Stimulated activated memory B cell treated with anti-CD40 and anti-IgM and Interleukin-4, amounts not matched to agents 10 μg/mL and 1 μg/mL and 100 μg/mL, for 72 hours (primary cell): ENCODE data around the gene DCDC1.

Experiments used
- ATAC-seq: fragments of 150-1000 bp; cut with Tn5 transposase; 2 replicates; pipeline ENCODE4 v1.10.0; 2021
- H3K27ac Mint-ChIP-seq: one replicate; pipeline ENCODE4 v1.8.0; 2022; ENCODE audit warnings: mild to moderate bottlenecking, mixed read lengths
- H3K27me3 Mint-ChIP-seq: one replicate; pipeline ENCODE4 v1.8.0; 2022; ENCODE audit warnings: mixed read lengths
- H3K36me3 Mint-ChIP-seq: one replicate; pipeline ENCODE4 v1.8.0; 2022; ENCODE audit warnings: mixed read lengths
- H3K4me1 Mint-ChIP-seq: one replicate; pipeline ENCODE4 v1.8.0; 2022; ENCODE audit warnings: mixed read lengths
- H3K4me3 Mint-ChIP-seq: one replicate; pipeline ENCODE4 v1.8.0; 2022; ENCODE audit warnings: mild to moderate bottlenecking, moderate library complexity, mixed read lengths
- H3K9me3 Mint-ChIP-seq: one replicate; pipeline ENCODE4 v1.8.0; 2022; ENCODE audit warnings: mixed read lengths

The DCDC1 gene, protein sequence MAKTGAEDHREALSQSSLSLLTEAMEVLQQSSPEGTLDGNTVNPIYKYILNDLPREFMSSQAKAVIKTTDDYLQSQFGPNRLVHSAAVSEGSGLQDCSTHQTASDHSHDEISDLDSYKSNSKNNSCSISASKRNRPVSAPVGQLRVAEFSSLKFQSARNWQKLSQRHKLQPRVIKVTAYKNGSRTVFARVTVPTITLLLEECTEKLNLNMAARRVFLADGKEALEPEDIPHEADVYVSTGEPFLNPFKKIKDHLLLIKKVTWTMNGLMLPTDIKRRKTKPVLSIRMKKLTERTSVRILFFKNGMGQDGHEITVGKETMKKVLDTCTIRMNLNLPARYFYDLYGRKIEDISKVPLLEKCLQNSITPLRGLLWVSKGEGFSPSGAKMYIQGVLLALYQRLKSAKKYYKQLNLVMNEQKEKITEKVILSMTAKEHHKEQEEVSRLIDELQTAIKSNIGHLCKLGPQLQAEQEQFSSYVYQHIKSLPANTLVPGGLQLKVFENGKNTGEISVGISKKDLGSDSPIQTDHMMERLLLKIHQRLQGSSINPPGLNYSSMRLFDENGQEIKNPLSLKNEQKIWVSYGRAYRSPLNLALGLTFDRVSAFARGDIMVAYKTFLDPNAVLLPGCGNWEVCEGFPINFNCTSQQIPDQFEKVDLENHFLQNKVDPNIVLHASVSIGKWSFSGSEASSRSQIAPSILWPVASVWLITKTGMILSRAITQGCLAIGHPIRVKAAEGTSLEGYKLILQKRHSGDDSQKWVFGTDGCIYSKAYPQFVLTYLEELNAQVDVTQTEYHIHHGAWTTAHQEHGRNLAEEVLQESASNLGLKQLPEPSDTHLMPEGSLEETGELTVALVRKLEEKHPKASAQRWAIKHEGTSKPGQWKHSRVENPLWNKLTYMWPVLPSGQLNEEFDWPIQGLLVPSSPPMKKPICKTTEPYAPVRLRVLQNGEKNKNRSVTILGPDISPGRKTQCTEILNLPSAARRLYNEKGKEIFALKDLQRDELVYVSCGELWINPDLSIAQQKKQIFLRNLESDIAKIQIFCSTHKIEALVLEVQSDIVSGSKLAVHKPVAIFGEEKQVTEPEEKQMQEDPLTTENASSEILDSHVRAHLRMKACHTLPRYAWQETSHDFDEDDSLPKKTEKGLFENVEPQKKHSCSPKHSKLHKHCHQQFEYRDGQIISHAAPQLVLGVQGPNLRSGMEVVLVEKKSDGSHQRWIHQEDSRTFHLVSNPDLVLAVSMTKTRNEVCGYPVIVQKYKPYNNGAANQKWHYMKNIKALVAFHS (N-terminal part only)

DNA sequence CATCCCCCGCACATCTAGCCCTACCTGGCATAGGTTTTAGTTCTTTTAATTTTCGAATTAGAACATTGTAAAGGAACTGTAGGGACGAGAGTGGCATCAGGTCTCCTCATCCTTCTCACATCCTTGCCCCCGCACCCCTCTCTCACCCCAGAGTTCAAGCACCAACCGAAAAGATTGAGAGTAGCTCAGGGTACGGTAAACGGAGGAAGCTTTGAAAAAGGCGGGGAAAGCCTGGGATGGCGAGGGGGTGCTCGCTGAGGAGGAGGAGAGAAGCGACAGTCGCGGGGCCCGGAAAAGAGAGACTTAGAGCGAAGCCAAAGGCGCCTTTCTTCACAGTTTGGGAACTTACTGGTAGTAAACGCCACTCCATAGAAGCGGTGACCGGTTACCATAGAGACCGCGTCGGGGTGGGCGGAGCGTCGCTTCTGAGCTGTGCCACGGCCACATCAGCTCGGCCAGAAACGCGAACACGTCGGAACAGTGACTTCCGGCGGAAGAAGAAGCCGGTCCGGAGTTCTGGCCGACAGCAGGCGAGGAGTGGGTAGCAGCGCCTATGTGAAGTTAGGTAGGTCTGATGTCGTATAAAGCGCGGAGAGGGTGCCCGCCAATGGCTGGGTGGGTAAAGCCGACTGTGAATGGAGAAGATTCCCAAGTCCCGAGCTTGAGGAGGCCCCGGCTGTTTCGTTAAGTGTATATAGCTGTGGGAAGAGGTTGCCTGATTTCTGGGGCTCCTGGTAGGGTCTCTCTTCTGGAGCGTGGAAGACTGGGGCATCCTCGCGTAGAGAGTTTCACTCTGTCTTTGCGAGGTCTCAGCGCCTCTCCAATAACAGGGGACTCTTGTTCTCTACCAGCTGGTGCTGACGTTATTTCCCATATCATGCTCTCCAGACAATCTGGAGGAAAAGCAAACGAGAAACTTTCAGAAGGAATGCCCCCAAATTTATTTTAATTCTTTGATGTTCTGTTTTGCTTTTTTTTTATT lies at the start of gene DCDC1, which contains the start of gene DNAJC24:
DCDC1 (minus strand) TSS at position 392 of the 982 bp plus-strand sequence. CDS start 41,459 bp downstream, outside the sequence.
DNAJC24 (plus strand) TSS at position 513 of the 982 bp plus-strand sequence. CDS start 889 bp downstream, outside the sequence.
- H3K4me3 Mint-ChIP-seq = peak within 1 kb of the TSS; percentile 96
- ATAC-seq = peak; percentile 99
- peak within 1 kb of the TSS; percentile 87 for H3K27ac Mint-ChIP-seq
- H3K36me3 Mint-ChIP-seq = peaks cover 4% of the 10 kb centered on the region
- H3K9me3 Mint-ChIP-seq = no peaks in the 10 kb centered on the region
- peaks cover 36% of the 10 kb centered on the region for H3K4me1 Mint-ChIP-seq
- H3K27me3 Mint-ChIP-seq = peaks cover 11% of the 10 kb centered on the region

DNA sequence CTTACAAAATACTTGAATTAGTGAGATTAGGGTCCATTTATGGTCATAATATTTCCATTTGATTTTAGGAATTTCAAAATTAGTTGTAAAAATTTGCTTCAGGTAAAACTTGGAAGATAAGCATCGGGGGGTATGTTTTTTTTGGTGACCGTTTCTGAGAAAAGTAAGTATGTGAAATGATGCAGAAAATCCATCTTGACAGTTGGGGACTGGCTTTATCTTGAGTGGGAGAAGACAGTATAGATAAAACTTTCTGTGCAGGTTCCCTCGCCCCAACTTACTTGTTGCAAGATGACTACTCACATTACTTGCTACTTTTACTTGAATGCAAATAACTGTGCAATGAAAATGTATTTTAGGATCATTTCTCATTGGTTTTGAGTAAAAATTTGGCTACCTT lies 49.6 kb upstream of the DCDC1 start:
- no peaks in the 10 kb centered on the region for H3K27me3 Mint-ChIP-seq
- H3K9me3 Mint-ChIP-seq = no peaks in the 10 kb centered on the region
- H3K27ac Mint-ChIP-seq = no peak overlapping the region

DNA sequence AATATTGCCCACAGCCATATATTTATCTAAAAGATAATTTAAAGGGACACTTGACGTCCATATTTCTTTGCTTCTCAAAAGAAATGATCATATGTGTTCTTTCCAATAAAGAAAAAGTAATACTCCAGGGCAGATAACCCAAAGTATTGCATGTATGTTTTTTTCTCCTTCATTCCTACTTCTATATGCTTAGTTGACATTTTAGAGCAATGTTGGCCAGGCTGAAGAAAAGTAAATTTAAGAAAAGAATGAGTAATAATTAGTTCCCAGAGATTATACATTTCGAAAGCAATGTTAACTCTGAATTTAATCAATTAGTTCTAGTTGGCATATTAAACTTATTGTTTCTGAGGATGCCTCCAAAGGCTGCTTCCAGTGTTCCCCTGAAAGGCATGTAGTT lies 48.3 kb upstream of the DCDC1 start:
- Mint-ChIP-seq H3K36me3 (peaks cover 6% of the 10 kb centered on the region), H3K4me1 (no peaks in the 10 kb centered on the region), H3K9me3 (no peaks in the 10 kb centered on the region), H3K27ac (no peak overlapping the region), H3K27me3 (no peaks in the 10 kb centered on the region), H3K4me3 (no peak overlapping the region)
- ATAC-seq = no peak

More for the DNA sequence above, 49.6 kb upstream of the DCDC1 start:
- Mint-ChIP-seq H3K4me1 (no peaks in the 10 kb centered on the region), H3K36me3 (peaks cover 6% of the 10 kb centered on the region), H3K4me3 (no peak overlapping the region)
- ATAC-seq = no peak

DNA sequence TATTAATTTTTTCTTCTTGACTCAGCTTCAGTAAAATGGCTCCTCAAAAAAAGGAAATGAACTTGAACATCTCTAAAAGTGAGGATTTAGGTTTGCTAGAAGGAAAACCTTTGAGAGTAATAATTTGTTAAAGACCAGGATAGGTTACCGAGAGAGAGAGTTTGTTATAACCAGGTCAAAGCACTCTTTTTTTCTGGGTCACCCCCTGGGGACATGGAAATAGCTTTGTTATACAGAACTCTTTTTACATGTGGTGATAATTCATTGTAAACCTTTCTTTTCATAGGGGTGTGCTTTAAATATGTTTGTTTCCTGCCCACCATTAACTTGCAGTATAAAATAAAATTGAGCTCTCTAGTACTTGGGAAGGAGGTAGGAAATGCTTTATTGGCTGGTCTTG lies 47.8 kb upstream of the DCDC1 start:
- ATAC-seq = no peak
- no peaks in the 10 kb centered on the region for H3K4me1 Mint-ChIP-seq
- no peaks in the 10 kb centered on the region for H3K9me3 Mint-ChIP-seq
- no peak overlapping the region for H3K27ac Mint-ChIP-seq
- H3K27me3 Mint-ChIP-seq = no peaks in the 10 kb centered on the region
- H3K36me3 Mint-ChIP-seq = peaks cover 6% of the 10 kb centered on the region
- no peak overlapping the region for H3K4me3 Mint-ChIP-seq

DNA sequence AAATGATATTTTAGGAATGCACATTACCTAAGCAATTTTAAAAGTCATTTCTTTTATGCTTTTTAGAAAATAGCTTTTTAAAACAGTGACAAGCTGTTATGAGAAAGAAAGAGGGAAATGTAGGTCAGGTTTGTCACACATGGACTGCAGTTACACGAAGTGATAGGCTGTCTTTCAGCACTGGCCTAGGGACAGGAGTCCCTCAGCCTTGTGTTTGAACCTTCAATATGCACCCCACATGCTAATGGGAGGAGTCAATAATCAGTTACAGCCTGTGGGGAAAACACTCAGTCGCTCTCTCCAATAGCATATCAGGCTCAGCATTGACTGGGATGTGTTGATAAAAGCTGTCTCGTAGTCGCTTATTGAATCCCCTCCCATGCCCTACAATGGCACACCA lies 45.9 kb upstream of the DCDC1 start:
- Mint-ChIP-seq H3K36me3 (peaks cover 20% of the 10 kb centered on the region), H3K9me3 (peaks cover 4% of the 10 kb centered on the region), H3K4me3 (no peak overlapping the region), H3K27ac (no peak overlapping the region), H3K4me1 (no peaks in the 10 kb centered on the region), H3K27me3 (no peaks in the 10 kb centered on the region)
- ATAC-seq = no peak

DNA sequence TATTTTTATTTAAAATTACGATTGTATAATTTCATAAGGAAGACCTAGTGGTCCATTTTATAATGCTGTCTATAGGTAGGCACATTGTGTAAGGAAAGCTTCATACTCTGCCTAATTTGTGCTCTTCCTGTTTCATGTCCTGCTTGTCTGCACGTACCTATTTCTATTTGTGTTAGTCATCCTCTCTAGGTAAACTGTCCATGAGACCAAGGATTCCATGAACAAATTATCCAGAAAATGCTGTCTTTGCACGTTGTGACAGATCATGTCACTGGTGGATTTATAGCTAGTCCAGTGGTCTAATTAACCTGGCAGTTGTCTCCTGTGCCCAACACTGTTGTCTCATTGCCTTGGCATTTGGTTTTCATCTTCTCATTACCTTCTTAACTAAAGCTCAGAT lies 44.8 kb upstream of the DCDC1 start:
- no peak for ATAC-seq
- Mint-ChIP-seq H3K36me3 (peaks cover 23% of the 10 kb centered on the region), H3K27ac (no peak overlapping the region), H3K4me1 (no peaks in the 10 kb centered on the region), H3K4me3 (no peak overlapping the region), H3K9me3 (peaks cover 6% of the 10 kb centered on the region), H3K27me3 (no peaks in the 10 kb centered on the region)

DNA sequence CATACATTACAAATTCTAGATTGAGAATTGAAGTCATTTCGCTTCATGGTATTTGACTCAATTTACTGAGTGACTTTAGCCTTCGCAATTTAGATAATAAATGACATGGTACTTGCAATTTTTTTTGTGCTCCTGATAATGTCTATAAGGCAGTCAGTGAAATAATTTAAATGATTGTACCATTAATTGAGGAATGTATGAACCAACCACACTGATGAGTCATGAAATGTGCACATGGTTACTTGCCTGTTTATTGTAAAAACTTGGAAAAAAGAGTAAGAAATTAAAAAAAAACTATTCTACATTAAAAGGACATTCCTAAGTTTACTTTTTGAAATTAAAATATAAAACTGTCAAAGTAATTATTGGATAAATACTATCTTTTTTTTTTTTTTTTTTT lies 43.4 kb upstream of the DCDC1 start:
- H3K36me3 Mint-ChIP-seq = peaks cover 23% of the 10 kb centered on the region
- peaks cover 6% of the 10 kb centered on the region for H3K9me3 Mint-ChIP-seq
- ATAC-seq = no peak
- H3K27ac Mint-ChIP-seq = no peak overlapping the region
- H3K4me3 Mint-ChIP-seq = no peak overlapping the region
- H3K27me3 Mint-ChIP-seq = no peaks in the 10 kb centered on the region
- no peaks in the 10 kb centered on the region for H3K4me1 Mint-ChIP-seq

DNA sequence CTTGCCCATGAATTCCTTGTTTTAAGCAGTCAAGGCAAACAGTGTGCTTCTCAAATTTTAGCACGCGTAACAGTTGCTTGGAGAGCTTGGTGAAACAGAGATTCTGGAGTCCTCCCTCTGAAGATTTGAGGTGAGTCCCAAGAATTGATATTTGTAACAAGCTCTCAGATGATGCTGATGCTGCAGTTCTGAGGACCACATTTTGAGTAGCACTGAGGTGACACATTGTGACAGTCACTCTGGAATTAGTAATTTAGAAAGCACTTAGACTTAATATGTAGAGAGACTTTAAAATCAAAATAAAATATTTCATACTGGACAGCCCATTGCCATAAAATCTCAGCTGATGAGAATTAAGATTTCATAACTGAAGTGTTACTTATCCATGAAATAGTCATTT lies 38.7 kb upstream of the DCDC1 start:
- Mint-ChIP-seq H3K27me3 (no peaks in the 10 kb centered on the region), H3K9me3 (peaks cover 6% of the 10 kb centered on the region), H3K4me1 (no peaks in the 10 kb centered on the region), H3K36me3 (peaks cover 17% of the 10 kb centered on the region), H3K4me3 (no peak overlapping the region), H3K27ac (no peak overlapping the region)
- ATAC-seq = no peak

DNA sequence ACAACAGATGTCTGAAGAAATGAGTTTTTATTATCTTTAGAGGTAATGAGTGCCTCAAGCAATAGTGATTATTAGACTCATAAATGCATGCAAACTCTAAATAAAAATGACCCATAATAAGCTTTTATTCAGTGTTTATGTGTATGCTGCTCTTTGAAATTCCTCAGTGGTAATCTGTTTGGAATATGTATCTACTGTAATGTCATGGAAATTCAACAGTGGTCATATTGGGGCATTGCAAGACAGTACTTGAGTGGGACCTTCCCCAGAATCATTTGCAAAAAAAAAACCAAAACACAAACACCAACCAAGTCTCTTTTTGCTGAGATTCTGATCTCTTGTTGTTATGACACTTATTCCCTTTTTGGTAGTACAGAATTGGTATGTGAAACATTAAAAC lies 35.1 kb upstream of the DCDC1 start:
- no peaks in the 10 kb centered on the region for H3K27me3 Mint-ChIP-seq
- H3K27ac Mint-ChIP-seq = no peak overlapping the region
- no peak for ATAC-seq
- peaks cover 21% of the 10 kb centered on the region for H3K36me3 Mint-ChIP-seq
- H3K4me3 Mint-ChIP-seq = no peak overlapping the region
- H3K9me3 Mint-ChIP-seq = peaks cover 4% of the 10 kb centered on the region
- H3K4me1 Mint-ChIP-seq = no peaks in the 10 kb centered on the region

DNA sequence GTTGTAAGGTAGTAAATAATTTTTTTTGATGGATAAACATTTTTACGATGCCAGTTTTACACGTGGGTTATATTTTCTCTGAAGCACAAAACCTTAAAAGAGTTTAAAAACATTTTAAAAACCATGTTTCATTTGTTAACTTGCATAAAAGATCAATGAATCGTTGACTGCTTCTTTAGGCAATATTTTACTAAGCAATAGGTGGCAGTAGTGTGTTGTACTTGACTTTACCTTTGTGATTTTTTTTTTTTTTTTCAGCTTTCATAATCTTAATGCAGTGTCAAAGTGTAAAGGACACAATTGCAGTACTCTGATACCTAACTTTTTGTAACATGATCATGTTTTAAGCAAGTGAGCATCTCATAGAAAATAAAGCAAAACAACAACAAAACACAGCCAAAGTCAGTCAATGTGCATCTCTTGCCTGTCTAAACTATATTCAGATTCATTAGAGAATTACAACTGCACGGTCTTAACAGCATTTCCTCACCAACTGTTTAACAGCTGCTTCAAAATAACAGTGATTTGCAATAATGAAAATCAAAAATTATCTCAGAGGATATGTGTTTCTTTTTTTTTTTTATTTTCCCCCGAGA lies 27.8 kb upstream of the DCDC1 start:
- peaks cover 4% of the 10 kb centered on the region for H3K9me3 Mint-ChIP-seq
- H3K4me3 Mint-ChIP-seq = no peak overlapping the region
- no peaks in the 10 kb centered on the region for H3K27me3 Mint-ChIP-seq
- H3K27ac Mint-ChIP-seq = no peak overlapping the region
- no peak for ATAC-seq
- no peaks in the 10 kb centered on the region for H3K4me1 Mint-ChIP-seq
- peaks cover 43% of the 10 kb centered on the region for H3K36me3 Mint-ChIP-seq

DNA sequence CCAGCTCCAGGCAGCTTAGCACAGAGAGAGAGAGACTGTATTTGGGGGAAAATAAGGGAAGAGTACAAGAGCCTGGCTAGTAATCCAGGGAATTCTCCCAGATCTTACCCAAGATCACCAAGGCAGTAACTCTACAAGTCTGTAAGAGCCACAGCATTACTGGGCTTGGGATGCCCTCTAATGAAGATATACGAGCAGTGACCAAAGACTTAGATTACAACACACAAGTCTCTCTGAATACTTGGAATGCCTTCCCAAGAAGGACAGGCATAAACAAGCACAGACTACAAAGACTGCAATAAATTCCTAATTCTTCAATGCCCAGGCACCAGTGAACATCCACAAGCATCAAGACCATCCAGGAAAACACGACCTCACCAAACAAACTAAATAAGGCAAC lies 17.8 kb upstream of the DCDC1 start:
- Mint-ChIP-seq H3K36me3 (peaks cover 35% of the 10 kb centered on the region), H3K4me3 (no peak overlapping the region), H3K4me1 (peaks cover 5% of the 10 kb centered on the region), H3K27ac (no peak overlapping the region), H3K27me3 (no peaks in the 10 kb centered on the region), H3K9me3 (peaks cover 6% of the 10 kb centered on the region)
- ATAC-seq = no peak

DNA sequence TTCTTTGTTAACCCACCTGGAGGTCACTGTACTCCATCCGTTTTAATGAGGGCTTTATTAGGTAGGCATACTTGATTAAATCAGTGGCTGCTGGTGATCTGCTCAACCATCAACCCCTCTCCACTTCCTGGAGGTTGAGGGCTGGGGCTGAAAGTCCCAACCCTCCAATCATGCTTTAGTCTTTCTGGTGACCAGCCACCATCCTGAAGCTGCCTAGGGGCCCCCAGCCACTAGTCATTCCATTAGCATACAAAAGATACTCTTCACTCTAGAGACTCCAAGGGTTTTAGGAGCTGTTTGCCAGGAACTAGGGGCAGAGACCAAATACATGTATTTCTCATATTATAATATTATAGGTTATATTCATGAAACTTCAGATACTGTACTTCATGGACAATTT lies 13.6 kb upstream of the DCDC1 start:
- Mint-ChIP-seq H3K9me3 (no peaks in the 10 kb centered on the region), H3K27me3 (no peaks in the 10 kb centered on the region), H3K36me3 (peaks cover 28% of the 10 kb centered on the region), H3K27ac (no peak overlapping the region), H3K4me3 (no peak overlapping the region), H3K4me1 (peaks cover 10% of the 10 kb centered on the region)
- ATAC-seq = no peak

DNA sequence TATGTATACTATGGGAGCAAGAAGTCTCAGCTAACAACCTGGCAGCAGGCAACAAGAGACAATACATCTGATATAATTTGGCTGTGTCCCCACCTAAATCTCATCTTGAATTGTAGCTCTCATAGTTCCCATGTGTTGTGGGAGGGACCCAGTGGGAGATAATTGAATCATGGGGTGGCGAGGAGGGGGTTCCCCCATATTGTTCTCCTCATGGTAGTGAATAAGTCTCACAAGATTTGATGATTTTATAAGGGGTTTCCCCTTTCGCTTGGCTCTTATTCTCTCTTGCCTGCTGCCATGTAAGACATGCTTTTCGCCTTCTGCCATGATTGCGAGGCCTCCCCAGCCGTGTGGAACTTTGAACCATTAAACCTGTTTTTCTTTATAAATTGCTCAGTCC lies 6.3 kb upstream of the DCDC1 start:
- H3K36me3 Mint-ChIP-seq = peaks cover 20% of the 10 kb centered on the region
- H3K4me1 Mint-ChIP-seq = peaks cover 40% of the 10 kb centered on the region
- no peak overlapping the region for H3K4me3 Mint-ChIP-seq
- no peaks in the 10 kb centered on the region for H3K27me3 Mint-ChIP-seq
- ATAC-seq = no peak
- no peaks in the 10 kb centered on the region for H3K9me3 Mint-ChIP-seq
- H3K27ac Mint-ChIP-seq = no peak overlapping the region

DNA sequence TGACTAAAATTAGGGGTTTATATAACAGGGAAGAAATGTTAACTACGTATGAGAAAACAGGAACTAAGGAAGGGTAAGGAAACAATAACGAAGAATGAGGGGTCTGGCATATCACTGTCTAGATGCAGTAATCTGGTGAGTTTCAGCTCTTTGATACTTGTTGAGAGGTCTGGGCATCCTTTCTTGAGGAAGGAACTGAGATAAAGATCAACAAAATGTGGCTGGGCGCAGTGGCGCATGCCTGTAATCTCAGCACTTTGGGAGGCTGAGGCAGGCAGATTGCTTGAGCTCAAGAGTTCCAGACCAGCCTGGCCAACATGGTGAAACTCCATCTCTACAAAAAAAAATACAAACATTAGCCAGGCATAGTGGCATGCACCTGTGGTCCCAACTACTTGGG lies 2.7 kb downstream of the DCDC1 start:
- H3K27ac Mint-ChIP-seq = no peak overlapping the region
- no peaks in the 10 kb centered on the region for H3K9me3 Mint-ChIP-seq
- H3K4me1 Mint-ChIP-seq = peaks cover 36% of the 10 kb centered on the region
- no peak for ATAC-seq
- H3K4me3 Mint-ChIP-seq = no peak overlapping the region
- peaks cover 11% of the 10 kb centered on the region for H3K27me3 Mint-ChIP-seq
- no peaks in the 10 kb centered on the region for H3K36me3 Mint-ChIP-seq
